ENCODE measurements around the gene TNRC18. TPM values are rescaled to one million over a fixed set of nuclear protein-coding genes. Genes with fewer than 3 reads are reported as not detected.
"Not testable (repeated sequence)": the region's sequence is repeated elsewhere in the genome, so short reads cannot be mapped to it uniquely, and the experiment has no call there.

TNRC18 gene
- polyA plus RNA-seq, 3 donors from 2014 or later = 0.42 to 4.1 (median 1.0) TPM

DNA sequence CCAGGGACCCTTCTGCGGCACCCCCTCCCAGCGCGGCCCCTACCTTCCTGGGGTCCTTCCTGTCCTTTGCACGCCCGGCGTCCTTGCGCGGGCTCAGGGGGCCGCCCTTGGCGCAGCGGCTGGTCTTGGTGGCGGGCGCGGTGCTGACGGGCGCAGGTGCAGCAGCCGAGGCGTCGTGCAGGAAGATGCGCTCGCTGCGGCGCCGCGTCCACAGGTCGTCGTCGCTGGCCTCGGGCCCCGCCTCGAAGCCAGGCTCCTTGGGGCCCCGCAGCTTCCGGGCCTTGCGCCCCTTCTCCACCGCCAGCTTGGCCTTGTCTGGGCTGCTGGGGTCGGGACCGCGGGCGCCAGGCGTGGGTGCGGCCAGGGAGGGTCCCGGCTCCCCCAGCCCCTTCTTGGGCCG is 91.1 kb downstream of the TNRC18 start:
- Mint-ChIP-seq H3K27me3 (ENCODE audit: low read depth in 3 of 3) (peaks cover 7 to 11% (median 9%) of the 10 kb centered on the region in 3 donors), H3K9me3 (peaks cover 2 to 15% (median 9%) of the 10 kb centered on the region in 6 donors), H3K4me1 (peaks cover 20 to 39% of the 10 kb centered on the region in 2 donors), H3K27ac (no peak overlapping the region), H3K36me3 (peaks cover 34 to 46% (median 40%) of the 10 kb centered on the region in 3 donors), H3K4me3 (no peak overlapping the region)
- no peak for DNase-seq

DNA sequence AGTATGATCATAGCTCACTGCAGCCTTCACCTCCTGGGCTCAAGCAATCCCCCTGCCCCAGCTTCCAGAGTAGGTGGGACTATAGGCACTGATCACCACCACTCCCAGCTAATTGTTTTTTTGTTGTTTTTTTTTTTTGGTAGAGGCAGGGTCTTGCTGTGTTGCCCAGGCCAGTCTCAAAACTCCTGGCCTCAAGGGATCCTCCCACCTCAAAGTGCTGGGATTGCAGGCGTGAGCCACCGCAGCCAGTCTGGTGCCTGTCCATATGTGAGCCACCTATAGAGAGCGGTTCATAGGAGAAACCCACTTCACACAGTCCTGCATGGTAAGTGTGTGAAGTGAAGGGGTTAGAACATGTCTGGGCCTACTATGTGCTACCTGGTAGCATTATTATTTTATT is 93.3 kb downstream of the TNRC18 start:
- no peak overlapping the region for H3K4me3 Mint-ChIP-seq
- no peak overlapping the region for H3K27ac Mint-ChIP-seq
- H3K27me3 Mint-ChIP-seq (ENCODE audit: low read depth in 3 of 3) = peaks cover 8 to 12% (median 11%) of the 10 kb centered on the region in 3 donors

DNA sequence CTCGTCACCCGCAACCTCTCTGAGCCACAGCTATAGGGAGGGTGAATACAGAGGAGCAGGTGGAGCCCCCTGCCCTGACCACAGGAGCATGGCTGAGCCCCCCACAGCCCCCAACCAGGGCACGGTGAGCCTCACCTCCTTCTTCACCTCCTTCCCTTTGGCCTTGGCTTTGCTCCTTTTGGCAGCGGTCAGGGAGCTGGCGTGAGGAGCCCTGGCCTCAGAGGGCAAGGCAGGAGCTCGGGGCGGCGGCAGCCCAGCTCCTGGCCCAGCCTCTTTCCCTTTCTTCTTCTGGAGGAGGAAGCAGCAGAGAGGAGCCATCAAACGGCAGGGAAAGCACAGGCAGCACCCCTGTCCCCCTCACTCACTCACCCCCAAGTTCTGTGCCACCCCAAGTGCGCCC is 98.7 kb downstream of the TNRC18 start:
- Mint-ChIP-seq H3K4me1 (peaks cover 13 to 14% of the 10 kb centered on the region in 2 donors), H3K27ac (no peak overlapping the region), H3K27me3 (ENCODE audit: low read depth in 3 of 3) (peaks cover 4 to 5% (median 4%) of the 10 kb centered on the region in 3 donors), H3K4me3 (no peak overlapping the region), H3K9me3 (no peaks in the 10 kb centered on the region), H3K36me3 (peaks cover 6 to 22% (median 10%) of the 10 kb centered on the region in 3 donors)
- DNase-seq = no peak

More for the DNA sequence above, 93.3 kb downstream of the TNRC18 start:
- Mint-ChIP-seq H3K9me3 (peaks cover 0 to 2% (median 0%) of the 10 kb centered on the region in 6 donors), H3K4me1 (peaks cover 25 to 36% of the 10 kb centered on the region in 2 donors), H3K36me3 (peaks cover 16 to 30% (median 21%) of the 10 kb centered on the region in 3 donors)
- no peak for DNase-seq

- peaks cover 15 to 31% (median 19%) of the 10 kb centered on the region in 3 donors for H3K36me3 Mint-ChIP-seq
- not testable (repeated sequence) for H3K27me3 Mint-ChIP-seq (ENCODE audit: low read depth in 3 of 3); H3K9me3 Mint-ChIP-seq; H3K4me3 Mint-ChIP-seq; DNase-seq
- H3K4me1 Mint-ChIP-seq = peaks cover 13 to 14% of the 10 kb centered on the region in 2 donors
- H3K27ac Mint-ChIP-seq = peak overlapping the region in 2 of 6 donors; percentile 40 to 69
These were observed 99.5 kb downstream of the TNRC18 start for GRCh38 chr7:5323800-5324781.

DNA sequence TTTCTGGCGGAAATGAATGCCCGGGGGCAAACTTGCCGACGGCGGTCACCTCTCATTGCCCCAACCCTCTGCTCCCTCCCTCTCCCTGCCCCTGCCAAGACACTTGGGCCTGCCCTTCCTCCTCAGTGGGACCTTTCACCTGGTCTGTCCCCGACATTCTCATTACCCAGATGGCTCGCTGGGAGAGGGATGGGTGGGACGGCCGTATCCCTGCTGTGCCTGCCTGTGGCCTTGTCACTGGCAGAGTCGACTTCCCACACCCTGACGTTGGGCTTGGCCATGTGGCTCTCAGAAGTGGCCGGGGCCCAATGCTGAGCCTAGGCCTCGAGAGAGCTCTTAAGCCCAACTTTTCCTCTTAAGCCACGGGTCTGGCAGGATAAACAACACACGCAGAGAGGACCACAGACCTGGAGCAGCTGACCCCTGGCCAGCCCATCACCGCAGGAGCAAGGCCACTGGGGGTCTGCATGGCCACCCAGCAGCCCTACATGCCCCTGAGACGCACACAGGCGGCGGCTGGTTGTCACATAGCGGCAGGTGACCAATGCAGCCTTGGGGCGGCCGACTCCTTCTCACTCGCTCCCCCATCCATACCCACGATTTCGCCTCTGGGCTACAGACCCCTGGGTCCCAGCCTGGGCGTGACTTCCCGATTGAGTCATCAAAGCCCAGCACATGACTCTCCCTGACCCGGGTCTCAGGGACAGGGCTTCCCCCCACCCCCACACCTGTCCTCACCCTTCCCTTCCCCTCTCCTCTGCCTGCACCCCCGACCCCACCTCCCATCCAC is 100.8 kb downstream of the TNRC18 start:
- no peak overlapping the region for H3K4me3 Mint-ChIP-seq
- no peak for DNase-seq
- peaks cover 0 to 9% (median 5%) of the 10 kb centered on the region in 6 donors for H3K9me3 Mint-ChIP-seq
- H3K27me3 Mint-ChIP-seq (ENCODE audit: low read depth in 3 of 3) = peaks cover 3 to 6% (median 4%) of the 10 kb centered on the region in 3 donors
- peak overlapping the region in 2 of 6 donors; percentile 2 to 40 for H3K27ac Mint-ChIP-seq
- peaks cover 26 to 42% (median 29%) of the 10 kb centered on the region in 3 donors for H3K36me3 Mint-ChIP-seq
- peaks cover 10 to 11% of the 10 kb centered on the region in 2 donors for H3K4me1 Mint-ChIP-seq

- Mint-ChIP-seq H3K27ac (no peak overlapping the region), H3K4me3 (no peak overlapping the region), H3K9me3 (peaks cover 0 to 9% (median 6%) of the 10 kb centered on the region in 6 donors), H3K4me1 (no peaks in the 10 kb centered on the region), H3K36me3 (peaks cover 26 to 42% (median 33%) of the 10 kb centered on the region in 3 donors), H3K27me3 (ENCODE audit: low read depth in 3 of 3) (peaks cover 0 to 2% (median 1%) of the 10 kb centered on the region in 3 donors)
- DNase-seq = no peak
These were observed 102.7 kb downstream of the TNRC18 start for GRCh38 chr7:5320802-5321396.

GRCh38 chr7:5320391-5320790 is 103.2 kb downstream of the TNRC18 start:
- no peak overlapping the region for H3K4me3 Mint-ChIP-seq
- no peak for DNase-seq
- peaks cover 0 to 9% (median 6%) of the 10 kb centered on the region in 6 donors for H3K9me3 Mint-ChIP-seq
- H3K4me1 Mint-ChIP-seq = no peaks in the 10 kb centered on the region
- peaks cover 26 to 45% (median 36%) of the 10 kb centered on the region in 3 donors for H3K36me3 Mint-ChIP-seq
- peaks cover 0 to 2% (median 1%) of the 10 kb centered on the region in 3 donors for H3K27me3 Mint-ChIP-seq (ENCODE audit: low read depth in 3 of 3)
- no peak overlapping the region for H3K27ac Mint-ChIP-seq

- not testable (repeated sequence) for DNase-seq; H3K9me3 Mint-ChIP-seq; H3K27me3 Mint-ChIP-seq (ENCODE audit: low read depth in 3 of 3); H3K4me1 Mint-ChIP-seq; H3K4me3 Mint-ChIP-seq
- peaks cover 26 to 42% (median 41%) of the 10 kb centered on the region in 3 donors for H3K36me3 Mint-ChIP-seq
- peak overlapping the region in 4 of 6 donors; percentile 16 to 61 (median 30) for H3K27ac Mint-ChIP-seq
These were observed 105.0 kb downstream of the TNRC18 start for GRCh38 chr7:5318613-5319012.

DNA sequence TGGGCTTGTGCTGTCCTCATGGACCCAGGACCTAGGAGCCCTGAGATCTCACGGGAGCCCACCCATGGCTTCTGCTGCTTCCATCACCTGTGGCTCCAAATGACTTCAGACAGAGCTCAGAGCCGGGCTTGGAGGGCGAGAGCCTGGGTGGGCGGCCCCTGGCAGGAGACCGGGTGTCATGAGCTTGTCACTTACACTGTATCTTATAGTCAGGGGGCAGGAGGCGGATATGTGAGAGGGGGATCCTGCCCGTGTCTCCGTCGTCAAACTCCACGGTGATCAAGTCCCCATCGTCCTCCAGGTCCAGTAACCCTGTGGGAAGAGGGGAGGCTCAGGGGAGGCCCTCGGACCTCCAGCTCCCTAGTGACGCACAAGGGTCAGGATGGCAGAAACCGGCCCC is 107.9 kb downstream of the TNRC18 start:
- H3K27ac Mint-ChIP-seq = no peak overlapping the region
- DNase-seq = no peak
- H3K4me3 Mint-ChIP-seq = no peak overlapping the region
- H3K27me3 Mint-ChIP-seq (ENCODE audit: low read depth in 3 of 3) = peaks cover 0 to 4% (median 0%) of the 10 kb centered on the region in 3 donors
- no peaks in the 10 kb centered on the region for H3K4me1 Mint-ChIP-seq
- peaks cover 0 to 9% (median 6%) of the 10 kb centered on the region in 6 donors for H3K9me3 Mint-ChIP-seq
- peaks cover 30 to 45% (median 39%) of the 10 kb centered on the region in 3 donors for H3K36me3 Mint-ChIP-seq

- H3K4me3 Mint-ChIP-seq = no peak overlapping the region
- peaks cover 27 to 42% (median 35%) of the 10 kb centered on the region in 3 donors for H3K36me3 Mint-ChIP-seq
- DNase-seq = no peak
These were observed 108.8 kb downstream of the TNRC18 start for GRCh38 chr7:5314864-5315263.

DNA sequence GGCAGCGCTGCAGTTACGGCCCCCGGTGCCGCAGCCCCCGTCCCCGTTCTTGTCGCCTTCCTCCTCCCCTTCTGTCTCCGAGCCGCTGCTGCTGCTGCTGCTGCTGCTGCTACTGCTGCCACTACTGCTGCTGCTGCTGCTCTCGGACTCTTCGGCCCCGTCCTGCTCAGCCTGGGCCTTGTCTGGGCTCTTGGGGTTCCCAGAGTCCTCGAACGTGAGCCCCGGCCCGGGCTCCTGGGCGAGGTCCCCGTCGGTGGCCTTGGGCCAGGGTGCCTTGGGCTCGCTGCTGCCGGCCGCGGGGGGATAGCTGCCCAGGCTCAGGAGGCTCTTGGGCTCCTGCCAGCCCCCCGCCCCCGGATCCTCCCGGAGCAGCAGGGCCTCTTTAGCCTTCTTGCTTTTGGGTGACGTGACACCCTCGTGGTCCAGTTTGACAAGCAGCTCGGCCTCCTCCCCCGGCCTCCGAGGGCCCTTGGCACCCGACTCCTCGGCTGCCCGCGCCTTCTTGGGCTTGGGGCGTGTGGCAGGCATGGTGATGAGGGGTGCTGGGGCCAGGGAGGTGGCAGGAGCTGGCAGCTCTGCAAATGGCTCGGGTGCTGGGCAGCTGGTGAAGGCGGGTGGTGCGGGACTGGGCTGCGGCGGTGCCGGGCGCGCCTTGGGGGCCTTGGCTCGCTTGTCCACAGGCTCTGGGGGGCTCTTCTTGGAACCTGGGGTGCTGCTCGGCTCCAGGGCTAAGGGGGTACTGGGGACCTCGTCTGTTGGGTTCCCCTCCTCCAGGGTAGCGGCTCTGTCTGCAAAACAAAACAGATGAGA is 110.4 kb downstream of the TNRC18 start:
- DNase-seq; H3K4me3 Mint-ChIP-seq; H3K27me3 Mint-ChIP-seq (ENCODE audit: low read depth in 3 of 3); H3K27ac Mint-ChIP-seq; H3K9me3 Mint-ChIP-seq; H3K4me1 Mint-ChIP-seq: not testable (repeated sequence)
- H3K36me3 Mint-ChIP-seq = peaks cover 14 to 27% (median 22%) of the 10 kb centered on the region in 3 donors

More at GRCh38 chr7:5314864-5315263, 108.8 kb downstream of the TNRC18 start:
- Mint-ChIP-seq H3K4me1 (no peaks in the 10 kb centered on the region), H3K27me3 (ENCODE audit: low read depth in 3 of 3) (peaks cover 0 to 7% (median 0%) of the 10 kb centered on the region in 3 donors), H3K9me3 (peaks cover 0 to 9% (median 6%) of the 10 kb centered on the region in 6 donors), H3K27ac (no peak overlapping the region)

DNA sequence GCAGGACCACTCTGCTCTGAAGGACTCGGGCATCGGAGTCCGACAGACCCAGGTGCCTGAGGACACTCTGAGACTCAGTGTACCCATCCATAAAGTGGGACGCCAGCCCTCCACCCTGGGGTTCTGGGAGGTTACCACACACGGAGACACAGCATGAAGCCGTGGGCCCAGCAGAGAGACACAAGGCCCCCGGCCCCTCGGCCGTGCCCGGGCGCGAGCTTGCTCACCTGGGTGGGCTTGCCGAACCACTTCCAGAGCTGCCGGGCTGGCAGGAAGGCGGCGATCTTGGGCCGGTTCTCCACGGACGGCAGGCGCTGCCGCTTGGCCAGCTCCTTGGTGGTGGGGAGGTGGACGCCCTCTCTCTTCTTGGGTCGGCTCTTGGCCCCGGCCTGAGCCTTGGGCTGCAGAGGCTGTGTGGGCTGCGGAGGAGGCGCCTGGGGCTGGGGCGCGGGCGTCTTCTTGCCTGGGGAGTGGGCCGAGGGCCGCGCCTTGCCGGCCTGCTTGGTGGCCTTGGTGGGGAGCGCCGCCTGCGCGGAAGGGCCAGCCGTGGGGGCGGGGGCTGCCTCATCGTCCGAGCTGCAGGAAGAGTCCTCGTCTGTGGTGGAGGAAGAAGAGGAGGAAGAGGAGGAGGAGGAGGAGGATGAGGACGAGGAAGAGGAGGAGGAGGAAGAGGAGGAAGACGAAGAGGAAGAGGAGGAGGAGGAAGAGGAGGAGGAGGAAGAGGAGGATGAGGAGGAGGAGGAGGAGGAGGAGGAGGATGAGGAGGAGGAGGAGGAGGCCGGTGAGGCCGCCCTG is 111.2 kb downstream of the TNRC18 start:
- H3K4me1 Mint-ChIP-seq; DNase-seq; H3K4me3 Mint-ChIP-seq; H3K27me3 Mint-ChIP-seq (ENCODE audit: low read depth in 3 of 3); H3K27ac Mint-ChIP-seq; H3K9me3 Mint-ChIP-seq: not testable (repeated sequence)
- peaks cover 14 to 23% (median 20%) of the 10 kb centered on the region in 3 donors for H3K36me3 Mint-ChIP-seq
